Lung (tissue), 12 donors: Measurements from ENCODE around the gene VDAC1. TPM values are rescaled to one million over a fixed set of nuclear protein-coding genes. Genes with fewer than 3 reads are reported as not detected.

Experiments
- ATAC-seq: fragments of 200-7000 bp; cut with Tn5 transposase; one replicate; pipeline ENCODE4 v1.9.1; 2020; ENCODE audit warnings: moderate number of reproducible peaks; ENCODE audit not compliant: insufficient read depth, low FRiP score
- DNase-seq, 3 donors: peaks; one replicate each; pipeline ENCODE4 v3.0.0-alpha.2; 2013 to 2017
- H3K27ac ChIP-seq, 2 donors: one replicate each; pipeline ENCODE4 v1.5.1; 2013; ENCODE audit warnings: mild to moderate bottlenecking in 2 of 2, moderate library complexity in 2 of 2, control low read depth in 1 of 2, inconsistent platforms in 1 of 2, low read depth in 1 of 2, low read length in 1 of 2
- H3K27me3 ChIP-seq, 3 donors: one replicate each; pipeline ENCODE4 v1.5.1; 2013; ENCODE audit warnings: low read length in 2 of 3; ENCODE audit not compliant: control insufficient read depth in 3 of 3, insufficient read depth in 3 of 3
- H3K36me3 ChIP-seq, 4 donors: one replicate each; pipeline ENCODE4 v1.5.1; 2013; ENCODE audit warnings: low read length in 4 of 4, mild to moderate bottlenecking in 1 of 4, moderate library complexity in 1 of 4; ENCODE audit not compliant: control insufficient read depth in 4 of 4, insufficient read depth in 4 of 4
- H3K4me1 ChIP-seq, 5 donors: one replicate each; pipeline ENCODE4 v1.5.1; 2013; ENCODE audit warnings: low read length in 5 of 5, mild to moderate bottlenecking in 2 of 5, moderate library complexity in 1 of 5; ENCODE audit not compliant: control insufficient read depth in 5 of 5, insufficient read depth in 5 of 5
- H3K4me3 ChIP-seq: one replicate; pipeline ENCODE4 v1.5.1; 2013; ENCODE audit warnings: mild to moderate bottlenecking, control low read depth, moderate library complexity
- H3K9ac ChIP-seq, 2 donors: one replicate each; pipeline ENCODE4 v1.5.1; 2013; ENCODE audit warnings: low read length in 2 of 2, control low read depth in 1 of 2; ENCODE audit not compliant: insufficient read depth in 1 of 2
- H3K9me3 ChIP-seq, 4 donors: one replicate each; pipeline ENCODE4 v1.5.1; 2013; ENCODE audit warnings: low read length in 3 of 4, mild to moderate bottlenecking in 1 of 4, moderate library complexity in 1 of 4; ENCODE audit not compliant: control insufficient read depth in 4 of 4, insufficient read depth in 3 of 4
- WGBS, 2 donors: extraction: QIAGEN DNeasy Blood & Tissue Kit; methylation state at CpG; one replicate each; pipeline ENCODE4 v1.1.7; 2013; 5-methylcytosine and 5-hydroxymethylcytosine counted together
- polyA plus RNA-seq, 2 donors: library from polyadenylated mRNA; stranded (reverse); fragments of 200-250 nt; gene quantifications; one replicate each; pipeline ENCODE4 v1.2.1, GENCODE V29; 2013
- total RNA-seq, 2 donors: library from RNA; depleted of rRNA in 1 of 2; stranded (reverse); fragments of >200 nt in 1 of 2; gene quantifications; one replicate each; pipeline ENCODE4 v1.2.1, GENCODE V29; 2014 to 2021
- TF ChIP-seq, protein P1 (sequence below): IDR thresholded peaks from 2 replicates; pipeline ENCODE4 v1.5.1; 2012; ENCODE audit warnings: mild to moderate bottlenecking; ENCODE audit errors: control extremely low read depth, extremely low read depth
- donor health status: control.
- donor health status: control.
- donor health status: Bipolar disorder and iron deficiency.
- donor health status: healthy.
- donor health status: DM: yes; HTN: yes; CAD: no.

VDAC1 gene
- total and polyA plus RNA-seq, 4 donors = 107 to 136 (median 120) TPM

DNA sequence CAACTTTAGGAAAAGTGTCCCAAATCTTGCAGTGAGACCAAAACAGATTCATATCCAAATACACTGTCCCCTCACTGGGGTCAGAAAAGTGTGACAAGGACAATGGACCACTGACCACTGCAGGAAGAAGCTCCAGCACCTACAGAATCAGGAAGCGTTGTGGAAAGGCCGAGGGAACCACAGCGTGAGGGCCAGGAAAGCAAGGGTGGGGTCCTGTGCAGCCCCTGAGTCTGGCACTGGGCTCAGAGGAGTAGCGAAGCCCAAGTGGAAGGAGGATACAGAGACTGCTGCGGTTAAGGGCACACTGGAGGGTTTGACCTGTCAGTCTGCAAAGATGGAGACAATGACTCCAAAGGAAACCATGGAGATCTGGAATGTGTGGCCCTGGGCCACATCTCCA, 73.2 kb downstream of the VDAC1 start:
- TF ChIP-seq, protein P1, sequence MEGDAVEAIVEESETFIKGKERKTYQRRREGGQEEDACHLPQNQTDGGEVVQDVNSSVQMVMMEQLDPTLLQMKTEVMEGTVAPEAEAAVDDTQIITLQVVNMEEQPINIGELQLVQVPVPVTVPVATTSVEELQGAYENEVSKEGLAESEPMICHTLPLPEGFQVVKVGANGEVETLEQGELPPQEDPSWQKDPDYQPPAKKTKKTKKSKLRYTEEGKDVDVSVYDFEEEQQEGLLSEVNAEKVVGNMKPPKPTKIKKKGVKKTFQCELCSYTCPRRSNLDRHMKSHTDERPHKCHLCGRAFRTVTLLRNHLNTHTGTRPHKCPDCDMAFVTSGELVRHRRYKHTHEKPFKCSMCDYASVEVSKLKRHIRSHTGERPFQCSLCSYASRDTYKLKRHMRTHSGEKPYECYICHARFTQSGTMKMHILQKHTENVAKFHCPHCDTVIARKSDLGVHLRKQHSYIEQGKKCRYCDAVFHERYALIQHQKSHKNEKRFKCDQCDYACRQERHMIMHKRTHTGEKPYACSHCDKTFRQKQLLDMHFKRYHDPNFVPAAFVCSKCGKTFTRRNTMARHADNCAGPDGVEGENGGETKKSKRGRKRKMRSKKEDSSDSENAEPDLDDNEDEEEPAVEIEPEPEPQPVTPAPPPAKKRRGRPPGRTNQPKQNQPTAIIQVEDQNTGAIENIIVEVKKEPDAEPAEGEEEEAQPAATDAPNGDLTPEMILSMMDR = no peak
- no peak overlapping the region for H3K9ac ChIP-seq
- no peak for ATAC-seq
- H3K4me3 ChIP-seq = no peak overlapping the region
- H3K27me3 ChIP-seq = no peaks in the 10 kb centered on the region
- H3K4me1 ChIP-seq = peaks cover 0 to 14% (median 0%) of the 10 kb centered on the region in 5 donors
- DNase-seq = no peak
- no peak overlapping the region for H3K27ac ChIP-seq
- H3K36me3 ChIP-seq = no peaks in the 10 kb centered on the region
- 86 to 91% methylated on average over 5 of the region's 5 CpGs for WGBS, 2 donors
- H3K9me3 ChIP-seq = no peaks in the 10 kb centered on the region

DNA sequence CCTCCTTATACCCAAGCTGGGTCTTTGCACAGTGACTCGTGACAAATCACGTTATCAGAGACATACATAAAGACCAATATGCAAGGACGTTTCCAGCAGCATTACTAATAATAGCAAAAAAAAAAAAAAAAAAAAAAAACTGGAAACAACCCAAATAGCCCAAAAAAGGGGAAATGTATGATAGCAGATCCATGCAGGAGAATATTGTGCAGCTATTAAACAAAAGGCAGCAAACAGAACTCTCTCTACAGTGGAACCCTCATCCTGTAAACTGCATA, 74.0 kb downstream of the VDAC1 start:
- no peak overlapping the region for H3K4me3 ChIP-seq

DNA sequence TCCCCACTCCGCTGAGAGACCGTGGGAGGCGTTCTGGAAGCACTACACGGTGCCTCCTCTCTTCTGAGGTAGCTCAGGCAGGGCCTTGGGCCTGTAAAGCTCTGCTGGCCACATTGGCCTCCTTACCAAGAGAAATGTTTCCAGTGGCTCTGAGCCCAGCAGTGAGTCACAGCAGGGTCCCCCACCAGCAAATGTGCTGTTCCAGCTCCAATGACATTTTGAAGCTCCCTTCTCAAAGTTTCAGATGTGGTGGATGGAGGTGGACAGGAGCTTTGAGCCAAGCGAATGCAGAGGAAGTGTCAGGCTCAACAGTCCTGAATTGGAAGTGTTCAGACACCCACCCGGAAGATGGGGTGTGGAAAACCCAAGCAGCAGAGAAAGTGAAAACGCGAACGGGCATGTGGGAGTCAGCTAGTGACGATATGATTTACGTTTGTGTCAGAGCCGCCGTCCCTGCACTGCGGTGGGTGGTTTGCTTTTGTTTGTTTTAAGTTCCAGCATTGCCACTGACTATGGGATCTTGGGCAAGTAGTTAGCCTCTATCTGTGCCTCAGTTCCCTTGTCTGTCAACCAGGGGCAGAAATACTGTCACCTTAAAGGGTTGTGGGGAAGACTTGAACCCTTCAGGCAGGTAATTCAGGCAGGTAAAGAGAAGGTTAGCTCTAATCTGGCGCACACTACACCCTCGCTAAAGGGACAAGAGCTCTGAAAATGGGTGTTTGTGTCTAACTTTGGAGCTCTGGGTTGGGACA, 74.5 kb downstream of the VDAC1 start:
- Histone ChIP-seq H3K4me3 (no peak overlapping the region), H3K4me1 (peaks cover 0 to 16% (median 0%) of the 10 kb centered on the region in 5 donors), H3K27me3 (no peaks in the 10 kb centered on the region), H3K9me3 (no peaks in the 10 kb centered on the region), H3K36me3 (no peaks in the 10 kb centered on the region), H3K27ac (no peak overlapping the region), H3K9ac (no peak overlapping the region)
- DNase-seq (no peak), ATAC-seq (no peak)
- 53 to 67% methylated on average over 16 of the region's 16 CpGs for WGBS, 2 donors
- TF ChIP-seq, protein P1 = no peak

More for the DNA sequence above, 74.0 kb downstream of the VDAC1 start:
- Histone ChIP-seq H3K36me3 (no peaks in the 10 kb centered on the region), H3K9ac (no peak overlapping the region), H3K27ac (no peak overlapping the region), H3K27me3 (no peaks in the 10 kb centered on the region), H3K4me1 (peaks cover 0 to 16% (median 0%) of the 10 kb centered on the region in 5 donors), H3K9me3 (no peaks in the 10 kb centered on the region)
- DNase-seq (no peak), ATAC-seq (no peak)
- TF ChIP-seq, protein P1 = no peak
- WGBS, 2 donors = 23 to 55% methylated on average over 3 of the region's 3 CpGs
